Neuronal stem cell (in vitro differentiated cells): ENCODE data around the gene ATRX. TPM values are rescaled to one million over a fixed set of nuclear protein-coding genes. Genes with fewer than 3 reads are reported as not detected.
"Not testable (repeated sequence)": the region's sequence is repeated elsewhere in the genome, so short reads cannot be mapped to it uniquely, and the experiment has no call there.

Experiments used
- DNase-seq: peaks from one replicate; pipeline ENCODE4 v3.0.0-alpha.2; 2013; ENCODE audit warnings: low spot score
- H2AFZ ChIP-seq: one replicate; pipeline ENCODE4 v1.6.1; 2013; ENCODE audit warnings: mild to moderate bottlenecking, low read length, inconsistent platforms
- H2AK5ac ChIP-seq: 2 replicates; pipeline ENCODE4 v1.6.1; 2013; ENCODE audit warnings: low read depth, mild to moderate bottlenecking, inconsistent platforms, low read length, moderate library complexity, mixed read lengths
- H2BK120ac ChIP-seq: 2 replicates; pipeline ENCODE4 v1.6.1; 2013; ENCODE audit warnings: low read depth, mild to moderate bottlenecking, inconsistent platforms, low read length, moderate library complexity, mixed read lengths
- H2BK12ac ChIP-seq: one replicate; pipeline ENCODE4 v1.6.1; 2013; ENCODE audit warnings: low read length, inconsistent platforms
- H2BK15ac ChIP-seq: 2 replicates; pipeline ENCODE4 v1.6.1; 2013; ENCODE audit warnings: mild to moderate bottlenecking, low read length, inconsistent platforms, mixed read lengths
- H2BK5ac ChIP-seq: one replicate; pipeline ENCODE4 v1.6.1; 2013; ENCODE audit warnings: inconsistent platforms, mild to moderate bottlenecking, low read length, moderate library complexity
- H3K14ac ChIP-seq: one replicate; pipeline ENCODE4 v1.6.1; 2013; ENCODE audit warnings: low read length, inconsistent platforms
- H3K18ac ChIP-seq: 2 replicates; pipeline ENCODE4 v1.6.1; 2013; ENCODE audit warnings: low read length, inconsistent platforms
- H3K23ac ChIP-seq: 2 replicates; pipeline ENCODE4 v1.6.1; 2013; ENCODE audit warnings: low read depth, mild to moderate bottlenecking, mixed read lengths, low read length, inconsistent platforms; ENCODE audit not compliant: poor library complexity
- H3K27ac ChIP-seq: replicated peaks from 3 replicates; pipeline ENCODE4 v1.5.1; 2013; ENCODE audit warnings: low read length, inconsistent platforms
- H3K27me3 ChIP-seq, 3 experiments: 2 replicates each; pipeline ENCODE4 v1.6.1; 2013; ENCODE audit warnings: low read length in 3 of 3, mild to moderate bottlenecking in 2 of 3, inconsistent platforms in 1 of 3, low read depth in 1 of 3, mixed read lengths in 1 of 3, moderate library complexity in 1 of 3; ENCODE audit not compliant: control insufficient read depth in 3 of 3, insufficient read depth in 3 of 3
- H3K36me3 ChIP-seq, 2 donors: replicated peaks in 1 of 2; 2 replicates each; pipeline ENCODE4 v1.6.1; 2013; ENCODE audit warnings: low read length in 2 of 2; ENCODE audit not compliant: control insufficient read depth in 2 of 2, insufficient read depth in 2 of 2
- H3K4ac ChIP-seq: 2 replicates; pipeline ENCODE4 v1.6.1; 2013; ENCODE audit warnings: inconsistent platforms, mild to moderate bottlenecking, low read length, moderate library complexity
- H3K4me1 ChIP-seq, 2 donors: 1 replicate in 1 of 2; 2 replicates in 1 of 2; pipeline ENCODE4 v1.6.1; 2013; ENCODE audit warnings: low read length in 2 of 2, low read depth in 1 of 2; ENCODE audit not compliant: control insufficient read depth in 2 of 2, insufficient read depth in 1 of 2
- H3K4me2 ChIP-seq: one replicate; pipeline ENCODE4 v1.6.1; 2013; ENCODE audit warnings: mild to moderate bottlenecking, low read length, inconsistent platforms; ENCODE audit not compliant: insufficient read depth, poor library complexity, severe bottlenecking
- H3K4me3 ChIP-seq, 2 donors: 2 replicates each; pipeline ENCODE4 v1.5.1; 2013; ENCODE audit warnings: low read length in 2 of 2, mild to moderate bottlenecking in 2 of 2, inconsistent platforms in 1 of 2, moderate library complexity in 1 of 2
- H3K79me1 ChIP-seq: one replicate; pipeline ENCODE4 v1.6.1; 2013; ENCODE audit warnings: low read depth, mild to moderate bottlenecking, inconsistent platforms, low read length, moderate library complexity
- H3K9ac ChIP-seq: one replicate; pipeline ENCODE4 v1.6.1; 2013; ENCODE audit warnings: mild to moderate bottlenecking, low read depth, low read length, inconsistent platforms; ENCODE audit not compliant: poor library complexity
- H3K9me3 ChIP-seq, 2 donors: replicated peaks in 1 of 2; 2 replicates each; pipeline versions ENCODE3 to v1.6.1; 2013; ENCODE audit warnings: low read length in 2 of 2, mild to moderate bottlenecking in 2 of 2, inconsistent platforms in 1 of 2, low read depth in 1 of 2, mixed read lengths in 1 of 2, moderate library complexity in 1 of 2; ENCODE audit not compliant: control insufficient read depth in 2 of 2, insufficient read depth in 1 of 2
- H4K8ac ChIP-seq: one replicate; pipeline ENCODE4 v1.6.1; 2013; ENCODE audit warnings: low read depth, mild to moderate bottlenecking, inconsistent platforms, low read length, moderate library complexity
- H4K91ac ChIP-seq: one replicate; pipeline ENCODE4 v1.6.1; 2013; ENCODE audit warnings: low read length, low read depth, mild to moderate bottlenecking, inconsistent platforms; ENCODE audit not compliant: poor library complexity
- WGBS, 2 donors: extraction: QIAGEN DNeasy Blood & Tissue Kit; methylation state at CpG; one replicate each; pipeline ENCODE4 v1.1.7; 2013; ENCODE audit warnings: missing lambda C conversion rate in 2 of 2, mixed read lengths in 1 of 2; ENCODE audit not compliant: insufficient read length in 2 of 2, insufficient replicate concordance in 1 of 2; ENCODE audit errors: extremely low coverage in 2 of 2; 5-methylcytosine and 5-hydroxymethylcytosine counted together
- polyA plus RNA-seq, 2 experiments: library from polyadenylated mRNA; stranded (reverse); fragments of 200-250 nt; gene quantifications; one replicate each; pipeline ENCODE4 v1.2.3, GENCODE V29; 2013

The ATRX gene, protein sequence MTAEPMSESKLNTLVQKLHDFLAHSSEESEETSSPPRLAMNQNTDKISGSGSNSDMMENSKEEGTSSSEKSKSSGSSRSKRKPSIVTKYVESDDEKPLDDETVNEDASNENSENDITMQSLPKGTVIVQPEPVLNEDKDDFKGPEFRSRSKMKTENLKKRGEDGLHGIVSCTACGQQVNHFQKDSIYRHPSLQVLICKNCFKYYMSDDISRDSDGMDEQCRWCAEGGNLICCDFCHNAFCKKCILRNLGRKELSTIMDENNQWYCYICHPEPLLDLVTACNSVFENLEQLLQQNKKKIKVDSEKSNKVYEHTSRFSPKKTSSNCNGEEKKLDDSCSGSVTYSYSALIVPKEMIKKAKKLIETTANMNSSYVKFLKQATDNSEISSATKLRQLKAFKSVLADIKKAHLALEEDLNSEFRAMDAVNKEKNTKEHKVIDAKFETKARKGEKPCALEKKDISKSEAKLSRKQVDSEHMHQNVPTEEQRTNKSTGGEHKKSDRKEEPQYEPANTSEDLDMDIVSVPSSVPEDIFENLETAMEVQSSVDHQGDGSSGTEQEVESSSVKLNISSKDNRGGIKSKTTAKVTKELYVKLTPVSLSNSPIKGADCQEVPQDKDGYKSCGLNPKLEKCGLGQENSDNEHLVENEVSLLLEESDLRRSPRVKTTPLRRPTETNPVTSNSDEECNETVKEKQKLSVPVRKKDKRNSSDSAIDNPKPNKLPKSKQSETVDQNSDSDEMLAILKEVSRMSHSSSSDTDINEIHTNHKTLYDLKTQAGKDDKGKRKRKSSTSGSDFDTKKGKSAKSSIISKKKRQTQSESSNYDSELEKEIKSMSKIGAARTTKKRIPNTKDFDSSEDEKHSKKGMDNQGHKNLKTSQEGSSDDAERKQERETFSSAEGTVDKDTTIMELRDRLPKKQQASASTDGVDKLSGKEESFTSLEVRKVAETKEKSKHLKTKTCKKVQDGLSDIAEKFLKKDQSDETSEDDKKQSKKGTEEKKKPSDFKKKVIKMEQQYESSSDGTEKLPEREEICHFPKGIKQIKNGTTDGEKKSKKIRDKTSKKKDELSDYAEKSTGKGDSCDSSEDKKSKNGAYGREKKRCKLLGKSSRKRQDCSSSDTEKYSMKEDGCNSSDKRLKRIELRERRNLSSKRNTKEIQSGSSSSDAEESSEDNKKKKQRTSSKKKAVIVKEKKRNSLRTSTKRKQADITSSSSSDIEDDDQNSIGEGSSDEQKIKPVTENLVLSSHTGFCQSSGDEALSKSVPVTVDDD (N-terminal part only)
- 52.2 TPM for polyA plus RNA-seq (2013, experiment 1 of 2)
- 50.6 TPM for polyA plus RNA-seq (2013, experiment 2 of 2)

- Histone ChIP-seq H2AK5ac (no peak within 1 kb of the TSS), H2BK120ac (no peak within 1 kb of the TSS), H4K8ac (no peak within 1 kb of the TSS), H3K79me1 (no peaks in the 10 kb centered on the region), H3K4me3 (peak within 1 kb of the TSS; percentile 90 to 97), H3K23ac (no peak within 1 kb of the TSS), H3K4ac (no peak within 1 kb of the TSS), H3K4me1 (no peaks in the 10 kb centered on the region), H3K27ac (peak within 1 kb of the TSS; percentile 91), H3K9ac (peak within 1 kb of the TSS; percentile 75), H4K91ac (peak within 1 kb of the TSS; percentile 85), H2BK15ac (no peak within 1 kb of the TSS), H2AFZ (peak within 1 kb of the TSS; percentile 87), H2BK12ac (no peak within 1 kb of the TSS), H3K4me2 (peak within 1 kb of the TSS; percentile 37), H3K36me3 (peaks cover 0 to 18% of the 10 kb centered on the region in 2 donors), H3K14ac (no peak within 1 kb of the TSS), H3K9me3 (no peaks in the 10 kb centered on the region), H3K18ac (peak within 1 kb of the TSS; percentile 99), H2BK5ac (peak within 1 kb of the TSS; percentile 97), H3K27me3 (no peaks in the 10 kb centered on the region)
- WGBS, 2 donors: no CpG with 5 or more reads among the region's 61 CpGs
- DNase-seq: peak; percentile 68
Measured at GRCh38 chrX:77785486-77786364, at the start of gene ATRX. ATRX (minus strand) TSS chrX:77786216; CDS start chrX:77786001, 215 bp downstream.

- not testable (repeated sequence) for H2BK5ac ChIP-seq, H3K18ac ChIP-seq, H2BK120ac ChIP-seq, H3K14ac ChIP-seq, H3K9ac ChIP-seq, H2AK5ac ChIP-seq, H2BK15ac ChIP-seq, H2AFZ ChIP-seq, H3K4me3 ChIP-seq, H3K79me1 ChIP-seq, H3K27ac ChIP-seq, H3K23ac ChIP-seq, H3K4ac ChIP-seq, DNase-seq, H3K9me3 ChIP-seq, H3K4me2 ChIP-seq, H2BK12ac ChIP-seq, H4K91ac ChIP-seq, H3K27me3 ChIP-seq, H3K4me1 ChIP-seq, H4K8ac ChIP-seq
- peaks cover 0 to 20% of the 10 kb centered on the region in 2 donors for H3K36me3 ChIP-seq
- no CpG with 5 or more reads among the region's 5 CpGs for WGBS, 2 donors
Measured at GRCh38 chrX:77831544-77831943, 45.5 kb upstream of the ATRX start.

DNA sequence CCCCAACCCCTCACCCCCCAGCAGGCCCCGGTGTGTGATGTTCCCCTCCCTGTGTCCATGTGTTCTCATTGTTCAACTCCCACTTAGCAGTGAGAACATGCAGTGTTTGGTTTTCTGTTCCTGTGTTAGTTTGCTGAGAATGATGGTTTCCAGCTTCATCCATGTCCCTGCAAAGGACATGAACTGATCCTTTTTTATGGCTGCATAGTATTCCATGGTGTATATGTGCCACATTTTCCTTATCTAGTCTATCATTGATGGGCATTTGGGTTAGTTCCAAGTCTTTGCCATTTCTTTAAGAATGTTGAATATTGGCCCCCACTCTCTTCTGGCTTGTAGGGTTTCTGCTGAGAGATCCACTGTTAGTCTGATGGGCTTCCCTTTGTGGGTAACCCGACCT, 36.0 kb upstream of the ATRX start:
- H3K9ac ChIP-seq, H3K36me3 ChIP-seq, H3K27me3 ChIP-seq, H2BK12ac ChIP-seq, H2BK120ac ChIP-seq, H2AFZ ChIP-seq, H3K14ac ChIP-seq, H2BK5ac ChIP-seq, H3K4me2 ChIP-seq, H3K23ac ChIP-seq, H4K91ac ChIP-seq, H3K18ac ChIP-seq, H3K27ac ChIP-seq, H3K4ac ChIP-seq, H4K8ac ChIP-seq, H3K4me3 ChIP-seq, H2BK15ac ChIP-seq, H3K79me1 ChIP-seq, H3K4me1 ChIP-seq, DNase-seq, H2AK5ac ChIP-seq, H3K9me3 ChIP-seq: not testable (repeated sequence)
- WGBS, 2 donors: no CpG with 5 or more reads among the region's 2 CpGs
